ENCODE results near the gene PCDH11X.
"Not testable (repeated sequence)": the region's sequence is repeated elsewhere in the genome, so short reads cannot be mapped to it uniquely, and the experiment has no call there.

GRCh38 chrX:91753022-91753421 lies 26.2 kb upstream of the PCDH11X start:
- not testable (repeated sequence) for TF ChIP-seq EZH2 (IDR thresholded peaks at IDR 0.05; ENCODE audit: low read length)
- TF ChIP-seq, protein P1, sequence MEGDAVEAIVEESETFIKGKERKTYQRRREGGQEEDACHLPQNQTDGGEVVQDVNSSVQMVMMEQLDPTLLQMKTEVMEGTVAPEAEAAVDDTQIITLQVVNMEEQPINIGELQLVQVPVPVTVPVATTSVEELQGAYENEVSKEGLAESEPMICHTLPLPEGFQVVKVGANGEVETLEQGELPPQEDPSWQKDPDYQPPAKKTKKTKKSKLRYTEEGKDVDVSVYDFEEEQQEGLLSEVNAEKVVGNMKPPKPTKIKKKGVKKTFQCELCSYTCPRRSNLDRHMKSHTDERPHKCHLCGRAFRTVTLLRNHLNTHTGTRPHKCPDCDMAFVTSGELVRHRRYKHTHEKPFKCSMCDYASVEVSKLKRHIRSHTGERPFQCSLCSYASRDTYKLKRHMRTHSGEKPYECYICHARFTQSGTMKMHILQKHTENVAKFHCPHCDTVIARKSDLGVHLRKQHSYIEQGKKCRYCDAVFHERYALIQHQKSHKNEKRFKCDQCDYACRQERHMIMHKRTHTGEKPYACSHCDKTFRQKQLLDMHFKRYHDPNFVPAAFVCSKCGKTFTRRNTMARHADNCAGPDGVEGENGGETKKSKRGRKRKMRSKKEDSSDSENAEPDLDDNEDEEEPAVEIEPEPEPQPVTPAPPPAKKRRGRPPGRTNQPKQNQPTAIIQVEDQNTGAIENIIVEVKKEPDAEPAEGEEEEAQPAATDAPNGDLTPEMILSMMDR (optimal IDR thresholded peaks at IDR 0.05 in 1 of 3, IDR thresholded peaks at IDR 0.05 in 1 of 3, conservative IDR thresholded peaks at IDR 0.05 in 1 of 3; ENCODE audit: extremely low read depth in 1 of 3, insufficient read depth in 2 of 3, low read length in 3 of 3) = not testable (repeated sequence)

All from keratinocyte (primary cell).